ENCODE data around the gene BYSL. TPM values are rescaled to one million over a fixed set of nuclear protein-coding genes. Genes with fewer than 3 reads are reported as not detected.

BYSL gene
- polyA plus RNA-seq, 1 of the 3 experiments (the other 2 are of a cell fraction): 56.0 TPM

GRCh38 chr6:41954668-41955067 is 33.4 kb downstream of the BYSL start (continued):
- TF ChIP-seq USF1 (IDR thresholded peaks at IDR 0.05; ENCODE audit: borderline replicate concordance, low read depth): no peak
- TF ChIP-seq JUND (IDR thresholded peaks at IDR 0.05): no peak
- no peak for TF ChIP-seq EP300 (IDR thresholded peaks at IDR 0.05; ENCODE audit: borderline replicate concordance in 1 of 2, low read depth in 1 of 2, low read length in 1 of 2)
- TF ChIP-seq MXI1 (IDR thresholded peaks at IDR 0.05; ENCODE audit: low read depth, low read length): no peak
- TF ChIP-seq, protein P1, sequence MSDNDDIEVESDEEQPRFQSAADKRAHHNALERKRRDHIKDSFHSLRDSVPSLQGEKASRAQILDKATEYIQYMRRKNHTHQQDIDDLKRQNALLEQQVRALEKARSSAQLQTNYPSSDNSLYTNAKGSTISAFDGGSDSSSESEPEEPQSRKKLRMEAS (IDR thresholded peaks at IDR 0.05; ENCODE audit: low read depth): no peak
- no peak for TF ChIP-seq NFIC (IDR thresholded peaks at IDR 0.05; ENCODE audit: borderline replicate concordance)
- no peak for TF ChIP-seq ELF1 (IDR thresholded peaks at IDR 0.05)
- no peak for TF ChIP-seq RAD21 (IDR thresholded peaks at IDR 0.05; ENCODE audit: low read length)
- no peak for TF ChIP-seq SMC3 (IDR thresholded peaks at IDR 0.05; ENCODE audit: low read depth, low read length)
- TF ChIP-seq EZH2phosphoT487 (IDR thresholded peaks at IDR 0.05; ENCODE audit: borderline replicate concordance, low read depth): no peak

DNA sequence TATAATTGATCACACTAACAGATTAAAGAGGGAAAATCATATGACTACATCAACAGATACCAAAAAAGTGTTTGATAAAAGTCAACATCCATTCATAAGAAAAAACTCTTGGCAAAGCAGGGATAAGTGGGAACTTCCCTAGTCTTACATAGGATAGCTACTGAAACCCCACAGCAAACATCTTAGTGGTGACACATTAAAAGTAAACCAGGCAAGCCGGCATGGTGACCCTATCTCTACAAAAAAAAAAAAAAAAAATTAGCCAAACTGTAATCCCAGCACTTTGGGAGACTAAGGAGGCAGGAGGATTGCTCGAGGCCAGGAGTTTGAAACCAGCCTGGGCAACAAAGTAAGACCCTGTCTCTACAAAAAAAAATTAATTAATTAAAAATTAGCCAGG is 34.1 kb downstream of the BYSL start:
- no peaks in the 10 kb centered on the region for H3K79me2 ChIP-seq (ENCODE audit: insufficient read depth)
- H3F3A ChIP-seq (replicated peaks; ENCODE audit: insufficient read depth): peaks cover 4% of the 10 kb centered on the region
- ChIA-PET CTCF (interaction anchor here (1.0 kb wide), 1 partner anchor 19 kb away, joined by 3 read pairs; no protein-coding TSS in a partner anchor), POLR2A (no interaction called here)
- no peak for DNase-seq
- H2AFZ ChIP-seq (ENCODE audit: low read depth): no peak overlapping the region
- H3K9ac ChIP-seq: no peak overlapping the region
- no peaks in the 10 kb centered on the region for H3K9me3 ChIP-seq
- WGBS (ENCODE audit: low lambda C conversion rate): 75% methylated on average over 2 of the region's 2 CpGs
- no peak for TF ChIP-seq SMC3 (IDR thresholded peaks at IDR 0.05; ENCODE audit: low read depth, low read length)
- no peak for TF ChIP-seq GABPA (IDR thresholded peaks at IDR 0.05; ENCODE audit: low read depth)
- TF ChIP-seq CHD2 (IDR thresholded peaks at IDR 0.05; ENCODE audit: low read length, partially characterized antibody): no peak
- TF ChIP-seq NFIC (IDR thresholded peaks at IDR 0.05; ENCODE audit: borderline replicate concordance): no peak
- TF ChIP-seq RFX5 (IDR thresholded peaks at IDR 0.05; ENCODE audit: low read length): no peak
- TF ChIP-seq EP300 (IDR thresholded peaks at IDR 0.05; ENCODE audit: borderline replicate concordance in 1 of 2, low read depth in 1 of 2, low read length in 1 of 2): no peak
- TF ChIP-seq EZH2phosphoT487 (IDR thresholded peaks at IDR 0.05; ENCODE audit: borderline replicate concordance, low read depth): no peak
- no peak for TF ChIP-seq MXI1 (IDR thresholded peaks at IDR 0.05; ENCODE audit: low read depth, low read length)
- no peak for TF ChIP-seq YY1 (IDR thresholded peaks at IDR 0.05; ENCODE audit: low read depth)
- TF ChIP-seq RCOR1 (IDR thresholded peaks at IDR 0.05; ENCODE audit: low read length): no peak
- TF ChIP-seq, protein P2, sequence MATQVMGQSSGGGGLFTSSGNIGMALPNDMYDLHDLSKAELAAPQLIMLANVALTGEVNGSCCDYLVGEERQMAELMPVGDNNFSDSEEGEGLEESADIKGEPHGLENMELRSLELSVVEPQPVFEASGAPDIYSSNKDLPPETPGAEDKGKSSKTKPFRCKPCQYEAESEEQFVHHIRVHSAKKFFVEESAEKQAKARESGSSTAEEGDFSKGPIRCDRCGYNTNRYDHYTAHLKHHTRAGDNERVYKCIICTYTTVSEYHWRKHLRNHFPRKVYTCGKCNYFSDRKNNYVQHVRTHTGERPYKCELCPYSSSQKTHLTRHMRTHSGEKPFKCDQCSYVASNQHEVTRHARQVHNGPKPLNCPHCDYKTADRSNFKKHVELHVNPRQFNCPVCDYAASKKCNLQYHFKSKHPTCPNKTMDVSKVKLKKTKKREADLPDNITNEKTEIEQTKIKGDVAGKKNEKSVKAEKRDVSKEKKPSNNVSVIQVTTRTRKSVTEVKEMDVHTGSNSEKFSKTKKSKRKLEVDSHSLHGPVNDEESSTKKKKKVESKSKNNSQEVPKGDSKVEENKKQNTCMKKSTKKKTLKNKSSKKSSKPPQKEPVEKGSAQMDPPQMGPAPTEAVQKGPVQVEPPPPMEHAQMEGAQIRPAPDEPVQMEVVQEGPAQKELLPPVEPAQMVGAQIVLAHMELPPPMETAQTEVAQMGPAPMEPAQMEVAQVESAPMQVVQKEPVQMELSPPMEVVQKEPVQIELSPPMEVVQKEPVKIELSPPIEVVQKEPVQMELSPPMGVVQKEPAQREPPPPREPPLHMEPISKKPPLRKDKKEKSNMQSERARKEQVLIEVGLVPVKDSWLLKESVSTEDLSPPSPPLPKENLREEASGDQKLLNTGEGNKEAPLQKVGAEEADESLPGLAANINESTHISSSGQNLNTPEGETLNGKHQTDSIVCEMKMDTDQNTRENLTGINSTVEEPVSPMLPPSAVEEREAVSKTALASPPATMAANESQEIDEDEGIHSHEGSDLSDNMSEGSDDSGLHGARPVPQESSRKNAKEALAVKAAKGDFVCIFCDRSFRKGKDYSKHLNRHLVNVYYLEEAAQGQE (IDR thresholded peaks at IDR 0.05; ENCODE audit: low read depth, low read length): no peak
- TF ChIP-seq RXRA (IDR thresholded peaks at IDR 0.05; ENCODE audit: borderline replicate concordance, low read depth): no peak
- H3K4me3 ChIP-seq (ENCODE audit: low read depth in 2 of 2, low read length in 1 of 2): no peak overlapping the region
- H3K36me3 ChIP-seq (replicated peaks in 1 of 2; ENCODE audit: control insufficient read depth in 1 of 2, insufficient read depth in 2 of 2, low read length in 1 of 2): no peaks in the 10 kb centered on the region
- no peak overlapping the region for H3K4me2 ChIP-seq
- H3K4me1 ChIP-seq (ENCODE audit: control insufficient read depth in 1 of 2, insufficient read depth in 2 of 2, low read depth in 1 of 2, low read length in 1 of 2): peaks cover 0 to 2% of the 10 kb centered on the region in 2 experiments; a peak in 1 of 4 replicates
- no peak overlapping the region for H3K27ac ChIP-seq (ENCODE audit: low read depth in 2 of 2, low read length in 1 of 2)
- no peaks in the 10 kb centered on the region for H4K20me1 ChIP-seq (ENCODE audit: insufficient read depth)
- no peaks in the 10 kb centered on the region for H3K27me3 ChIP-seq (ENCODE audit: insufficient read depth)
- no peaks in the 10 kb centered on the region for H3K9me2 ChIP-seq

All from SK-N-SH (cell line).